Measurements from ENCODE around the gene PIP4P1. TPM values are rescaled to one million over a fixed set of nuclear protein-coding genes. Genes with fewer than 3 reads are reported as not detected.

PIP4P1 gene
- total and polyA plus RNA-seq, 9 of the 15 experiments (the other 6 are each of a cell fraction or from before 2014, with no cell fraction given), result 5.3 to 20.9 (median 10.7) TPM

GRCh38 chr14:20482382-20482781 is 21.1 kb upstream of the PIP4P1 start (continued):
- TF ChIP-seq ZNF639 (CRISPR knock-in tag; conservative IDR thresholded peaks at IDR 0.05 in 1 of 2, IDR thresholded peaks at IDR 0.05 in 1 of 2), result no peak
- no peak for TF ChIP-seq MCM7 (IDR thresholded peaks at IDR 0.05)
- TF ChIP-seq CBFA2T2 (conservative IDR thresholded peaks at IDR 0.05), result peak; percentile 55
- no peak for TF ChIP-seq RNF219 (CRISPR knock-in tag; IDR thresholded peaks at IDR 0.05)
- TF ChIP-seq KLF1 (tag; IDR thresholded peaks at IDR 0.05), result no peak
- TF ChIP-seq EP400 (IDR thresholded peaks at IDR 0.05), result no peak
- no peak for TF ChIP-seq ID3 (CRISPR knock-in tag; IDR thresholded peaks at IDR 0.05)
- no peak for TF ChIP-seq ID3 (tag; IDR thresholded peaks at IDR 0.05)
- TF ChIP-seq SMARCA4 (IDR thresholded peaks at IDR 0.05), result peak; percentile 92
- no peak for TF ChIP-seq ZNF23 (CRISPR knock-in tag; IDR thresholded peaks at IDR 0.05)
- TF ChIP-seq POLR2A (conservative IDR thresholded peaks at IDR 0.05), result no peak
- no peak for TF ChIP-seq ARHGAP35 (IDR thresholded peaks at IDR 0.05; ENCODE audit: partially characterized antibody)
- TF ChIP-seq MYNN (IDR thresholded peaks at IDR 0.05), result no peak
- TF ChIP-seq MYNN (CRISPR knock-in tag; IDR thresholded peaks at IDR 0.05), result no peak
- TF ChIP-seq STAT6 (CRISPR knock-in tag; IDR thresholded peaks at IDR 0.05), result no peak
- TF ChIP-seq MITF (IDR thresholded peaks at IDR 0.05), result no peak
- no peak for TF ChIP-seq ZNF384 (IDR thresholded peaks at IDR 0.05; ENCODE audit: low read depth, low read length)
- no peak for TF ChIP-seq PHTF2 (CRISPR knock-in tag; IDR thresholded peaks at IDR 0.05)
- TF ChIP-seq ZNF79 (CRISPR knock-in tag; IDR thresholded peaks at IDR 0.05; ENCODE audit: low read depth), result no peak
- TF ChIP-seq TSC22D4 (tag; IDR thresholded peaks at IDR 0.05), result no peak
- TF ChIP-seq CC2D1A (IDR thresholded peaks at IDR 0.05), result no peak
- no peak for TF ChIP-seq CGGBP1 (CRISPR knock-in tag; IDR thresholded peaks at IDR 0.05)
